Panc1 (cell line): ENCODE data around the gene SUSD4.

ENCODE experiments used
- CTCF ChIP-seq: fragments of 450-650 bp; IDR thresholded peaks from 2 replicates; pipeline ENCODE4 v1.5.1; 2017; ENCODE audit warnings: mild to moderate bottlenecking
- POLR2AphosphoS5 ChIP-seq: IDR thresholded peaks from 2 replicates; pipeline ENCODE4 v1.6.1; 2012; ENCODE audit warnings: mild to moderate bottlenecking, low read depth, low read length, moderate library complexity
- TCF7L2 ChIP-seq: IDR thresholded peaks from 2 replicates; pipeline ENCODE4 v1.6.1; 2011; ENCODE audit warnings: mild to moderate bottlenecking, low read depth, low read length, inconsistent platforms

- no peak for TF ChIP-seq CTCF
- no peak for TF ChIP-seq POLR2AphosphoS5
- TF ChIP-seq TCF7L2: no peak
Measured at GRCh38 chr1:223244366-223245103, 119.4 kb downstream of the SUSD4 start.
